Skeletal muscle tissue (tissue), 4 donors: ENCODE data around the gene MYORG. TPM values are rescaled to one million over a fixed set of nuclear protein-coding genes. Genes with fewer than 3 reads are reported as not detected.

ENCODE experiments used
- H3K27ac ChIP-seq: one replicate; pipeline ENCODE4 v1.7.0; 2013; ENCODE audit warnings: mild to moderate bottlenecking, low read depth, low read length, inconsistent platforms
- H3K27me3 ChIP-seq, 3 donors: one replicate each; pipeline ENCODE4 v1.7.0; 2013; ENCODE audit warnings: low read length in 3 of 3; ENCODE audit not compliant: control insufficient read depth in 3 of 3, insufficient read depth in 3 of 3
- H3K36me3 ChIP-seq, 3 donors: one replicate each; pipeline ENCODE4 v1.7.0; 2013; ENCODE audit warnings: low read length in 3 of 3; ENCODE audit not compliant: control insufficient read depth in 3 of 3, insufficient read depth in 3 of 3
- H3K4me1 ChIP-seq, 3 donors: one replicate each; pipeline ENCODE4 v1.7.0; 2013; ENCODE audit warnings: low read length in 3 of 3, mild to moderate bottlenecking in 3 of 3; ENCODE audit not compliant: control insufficient read depth in 3 of 3, insufficient read depth in 3 of 3
- H3K4me3 ChIP-seq, 3 donors: one replicate each; pipeline ENCODE4 v1.7.0; 2013; ENCODE audit warnings: low read length in 3 of 3
- H3K9ac ChIP-seq, 3 donors: one replicate each; pipeline ENCODE4 v1.7.0; 2013; ENCODE audit warnings: low read length in 3 of 3, mild to moderate bottlenecking in 3 of 3, moderate library complexity in 2 of 3, low read depth in 1 of 3
- H3K9me3 ChIP-seq, 3 donors: one replicate each; pipeline ENCODE4 v1.7.0; 2013; ENCODE audit warnings: low read length in 3 of 3; ENCODE audit not compliant: control insufficient read depth in 3 of 3
- total RNA-seq: library from RNA; depleted of rRNA; stranded (reverse); fragments of >200 nt; gene quantifications from one replicate; pipeline ENCODE4 v1.2.3, GENCODE V29; 2014
- donor health status: Osteomylitis.

MYORG gene
- total RNA-seq = 4.2 TPM

DNA sequence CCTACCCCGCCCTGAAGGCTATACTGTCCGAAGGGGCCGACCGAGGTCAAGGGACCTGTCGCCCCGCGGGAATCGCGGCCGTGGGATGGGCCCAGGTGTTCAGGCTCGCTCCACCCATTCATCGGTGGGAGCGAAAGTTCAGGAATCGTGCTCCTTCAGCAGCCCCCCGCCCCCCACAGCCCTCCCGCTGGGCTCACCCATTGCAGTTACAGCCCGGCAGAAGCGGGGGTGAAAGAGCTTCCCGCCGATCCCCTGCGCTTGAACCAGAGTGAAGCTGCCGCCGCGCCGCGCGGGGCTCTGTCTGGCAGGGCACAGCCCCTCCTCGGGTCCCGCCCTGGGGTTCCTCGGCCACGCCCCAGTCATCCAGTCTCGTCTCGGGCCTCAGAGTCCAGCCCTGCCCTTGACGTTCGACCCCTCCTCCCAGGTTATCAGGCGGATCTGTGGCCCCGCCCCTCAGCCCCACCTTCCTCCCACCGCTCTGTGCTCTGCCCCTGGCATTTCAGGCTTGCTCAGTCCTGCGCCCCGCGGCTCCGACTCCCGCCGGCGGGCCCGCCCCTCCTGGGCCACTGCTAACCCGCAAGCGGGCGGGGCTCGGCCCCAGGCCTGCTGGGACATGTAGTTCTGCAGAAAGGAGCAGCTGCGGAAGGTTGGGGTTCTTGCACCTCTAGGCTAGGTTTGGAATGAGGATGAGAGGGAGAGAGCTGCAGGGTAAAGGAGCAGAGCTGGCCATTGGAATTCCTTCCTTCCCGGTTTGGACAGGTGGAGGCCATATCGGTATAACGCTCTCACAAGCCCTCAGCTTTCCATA is at the start of gene MYORG:
MYORG (minus strand) TSS at position 303 of the 808 bp plus-strand sequence. CDS start 3,955 bp downstream, outside the sequence.
- Histone ChIP-seq H3K4me3 (peak within 1 kb of the TSS; percentile 80 to 88 (median 82)), H3K9me3 (no peaks in the 10 kb centered on the region), H3K27me3 (no peaks in the 10 kb centered on the region), H3K9ac (peak within 1 kb of the TSS; percentile 79 to 91 (median 81)), H3K27ac (peak within 1 kb of the TSS; percentile 87), H3K4me1 (peaks cover 52 to 65% (median 62%) of the 10 kb centered on the region in 3 donors), H3K36me3 (peaks cover 4 to 8% (median 8%) of the 10 kb centered on the region in 3 donors)

DNA sequence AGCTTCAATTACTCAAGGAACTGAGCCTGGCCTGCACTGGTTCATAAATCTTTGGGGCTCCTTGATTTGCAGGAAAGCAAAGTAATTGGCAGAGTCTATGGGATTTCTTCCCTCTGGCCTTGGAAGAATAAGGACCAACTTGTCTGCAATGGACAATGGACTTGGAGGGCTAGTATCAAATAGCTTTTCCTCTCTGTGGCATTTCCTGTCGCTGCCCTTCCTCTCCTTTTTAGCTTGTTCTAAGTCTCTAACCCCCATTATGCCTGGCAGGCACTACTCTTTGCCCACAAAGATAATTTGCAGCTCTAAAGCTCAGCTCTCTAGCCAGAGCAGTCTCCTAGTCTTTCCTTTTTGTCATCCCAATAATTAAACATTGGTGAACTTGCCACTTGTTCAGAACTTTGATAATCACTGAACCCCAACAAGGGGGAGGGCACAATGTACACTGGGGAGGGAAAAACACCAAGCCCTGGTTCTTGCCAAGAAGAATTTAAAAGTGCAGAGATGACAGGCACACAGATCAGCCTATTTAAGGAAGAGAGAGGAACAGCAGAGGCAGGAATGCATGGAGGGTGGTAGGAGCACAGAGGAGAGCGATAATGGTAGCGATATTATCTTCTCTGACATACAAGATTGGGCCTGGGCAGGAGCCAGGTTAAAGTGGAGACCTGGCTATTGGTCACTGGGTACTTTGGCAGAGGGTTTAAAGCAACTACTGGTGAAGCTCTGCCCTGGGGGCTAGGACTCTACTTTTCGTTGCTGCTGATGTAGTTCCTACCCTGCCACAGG is 43.2 kb upstream of the MYORG start:
- peaks cover 0 to 5% (median 5%) of the 10 kb centered on the region in 3 donors for H3K36me3 ChIP-seq
- no peak overlapping the region for H3K27ac ChIP-seq
- peaks cover 0 to 3% (median 0%) of the 10 kb centered on the region in 3 donors for H3K4me1 ChIP-seq
- H3K9ac ChIP-seq = no peak overlapping the region
- no peaks in the 10 kb centered on the region for H3K27me3 ChIP-seq
- no peaks in the 10 kb centered on the region for H3K9me3 ChIP-seq
- H3K4me3 ChIP-seq = no peak overlapping the region

DNA sequence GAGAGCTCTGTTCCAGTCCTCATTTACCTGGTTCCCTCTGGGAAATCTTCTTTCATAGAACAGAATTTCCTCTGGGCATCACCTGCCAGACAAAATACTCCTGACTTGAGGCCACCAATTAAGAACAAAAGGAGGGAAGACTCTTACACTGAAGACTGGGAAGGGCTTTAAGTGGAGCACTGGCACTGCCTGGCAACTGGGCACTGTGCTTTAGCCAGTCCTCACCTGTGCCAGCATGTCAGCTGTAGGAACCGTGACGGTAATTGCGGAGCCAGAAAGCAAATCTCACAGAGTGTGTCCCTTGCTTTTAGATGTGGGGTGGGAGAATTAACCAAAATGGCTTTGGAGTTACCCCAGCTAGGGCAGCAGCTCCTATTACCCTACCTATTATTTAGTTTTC is 41.0 kb upstream of the MYORG start:
- Histone ChIP-seq H3K36me3 (peaks cover 2 to 5% (median 5%) of the 10 kb centered on the region in 3 donors), H3K4me3 (no peak overlapping the region), H3K27me3 (no peaks in the 10 kb centered on the region), H3K9me3 (no peaks in the 10 kb centered on the region), H3K9ac (no peak overlapping the region), H3K4me1 (peaks cover 0 to 3% (median 0%) of the 10 kb centered on the region in 3 donors), H3K27ac (no peak overlapping the region)

DNA sequence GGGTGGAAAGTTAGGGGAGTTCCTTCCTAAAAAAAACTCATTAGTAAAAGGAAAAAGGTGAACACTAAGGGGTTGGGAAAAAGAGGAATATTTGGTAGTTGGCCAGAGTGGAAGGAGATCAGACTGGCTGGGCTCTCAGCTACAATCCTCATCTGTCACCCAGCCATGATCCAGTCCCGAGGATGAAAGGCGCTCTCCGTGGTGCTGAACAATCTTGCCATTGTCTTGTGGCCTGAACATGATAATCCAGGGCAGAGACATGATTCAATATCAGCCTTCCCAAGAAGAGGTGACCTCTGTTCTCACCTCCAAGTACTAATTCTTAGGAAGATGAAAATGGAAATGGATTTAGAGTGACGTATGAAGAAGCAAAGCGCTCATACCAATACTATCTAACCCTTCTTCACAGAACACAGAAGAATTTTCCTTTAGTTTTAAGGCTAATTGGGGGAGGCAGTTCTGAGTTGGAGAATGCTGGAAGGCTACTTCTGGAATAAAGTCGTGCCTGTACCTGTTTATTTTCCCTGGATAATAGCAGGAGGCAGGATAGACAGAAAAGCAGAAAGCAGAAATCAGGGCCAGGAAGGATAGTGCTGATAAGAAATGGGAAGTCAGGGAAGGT is 36.6 kb upstream of the MYORG start:
- Histone ChIP-seq H3K36me3 (peaks cover 0 to 2% (median 0%) of the 10 kb centered on the region in 3 donors), H3K27ac (no peak overlapping the region), H3K4me1 (no peaks in the 10 kb centered on the region), H3K9ac (no peak overlapping the region), H3K4me3 (no peak overlapping the region), H3K27me3 (no peaks in the 10 kb centered on the region), H3K9me3 (no peaks in the 10 kb centered on the region)

DNA sequence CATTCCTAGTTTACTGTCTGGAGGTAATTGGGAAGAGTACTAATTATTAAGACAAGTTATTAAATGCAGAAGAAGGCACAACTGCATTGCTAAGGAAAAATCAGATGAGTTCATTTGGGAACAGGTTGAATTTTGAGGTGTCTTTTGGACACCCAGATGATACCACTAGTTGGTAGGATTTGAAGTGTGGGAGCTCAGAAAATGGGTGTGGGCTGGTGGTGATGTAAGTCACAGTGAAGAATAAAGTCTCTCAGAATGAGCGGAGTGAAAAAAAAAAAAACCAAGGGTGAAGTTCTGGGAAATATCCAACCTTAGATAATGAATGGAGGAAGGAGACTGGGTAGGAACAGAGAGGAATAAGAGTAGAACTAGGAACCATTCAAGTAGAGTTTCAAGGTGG is 35.6 kb upstream of the MYORG start:
- Histone ChIP-seq H3K9ac (no peak overlapping the region), H3K4me3 (no peak overlapping the region), H3K4me1 (no peaks in the 10 kb centered on the region), H3K36me3 (peaks cover 0 to 2% (median 0%) of the 10 kb centered on the region in 3 donors), H3K27ac (no peak overlapping the region), H3K27me3 (no peaks in the 10 kb centered on the region), H3K9me3 (no peaks in the 10 kb centered on the region)

DNA sequence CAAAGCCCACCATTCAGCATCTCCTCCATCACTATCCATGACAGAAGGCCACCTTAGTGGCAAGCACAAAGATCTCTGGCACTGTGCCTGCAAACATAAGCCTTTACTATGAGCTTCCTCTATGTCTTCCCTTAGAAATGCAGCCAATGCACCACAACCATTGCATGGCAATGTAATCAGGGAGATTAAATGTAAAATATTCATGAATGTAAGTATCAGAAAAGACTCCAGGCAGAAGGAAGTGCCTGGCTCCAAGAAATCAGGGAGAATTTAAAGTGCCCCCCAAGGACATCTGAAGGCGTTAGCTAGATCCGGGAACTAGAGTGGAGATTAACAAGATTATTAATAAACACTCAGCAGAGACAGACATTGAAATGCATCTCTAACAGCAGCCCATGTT is 32.5 kb upstream of the MYORG start:
- Histone ChIP-seq H3K4me3 (no peak overlapping the region), H3K27ac (no peak overlapping the region), H3K9ac (no peak overlapping the region), H3K4me1 (no peaks in the 10 kb centered on the region), H3K9me3 (no peaks in the 10 kb centered on the region), H3K36me3 (peaks cover 3 to 15% (median 8%) of the 10 kb centered on the region in 3 donors), H3K27me3 (no peaks in the 10 kb centered on the region)

DNA sequence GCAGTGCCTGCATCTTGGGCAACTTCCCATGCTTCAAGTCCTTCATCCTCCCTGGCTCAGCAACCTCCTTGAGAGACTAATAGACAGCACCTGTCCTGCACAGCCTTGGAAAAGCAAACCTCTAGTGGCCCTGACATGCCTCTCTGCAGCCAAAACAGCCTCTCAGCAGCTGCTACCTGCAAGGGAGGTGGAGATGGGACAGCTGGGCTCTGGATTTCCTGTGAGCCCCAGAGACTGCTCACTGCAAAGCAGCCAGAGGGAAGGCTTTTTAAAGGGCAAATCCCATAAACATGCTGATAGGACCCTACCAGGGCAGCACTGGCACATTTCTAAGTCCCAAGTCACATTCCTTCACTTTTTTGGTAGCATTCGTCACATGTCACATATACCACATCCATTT is 31.5 kb upstream of the MYORG start:
- H3K36me3 ChIP-seq = peaks cover 3 to 13% (median 13%) of the 10 kb centered on the region in 3 donors
- H3K4me1 ChIP-seq = peaks cover 0 to 6% (median 5%) of the 10 kb centered on the region in 3 donors
- H3K9ac ChIP-seq = peak overlapping the region in 1 of 3 donors; percentile 45
- H3K27me3 ChIP-seq = no peaks in the 10 kb centered on the region
- H3K9me3 ChIP-seq = no peaks in the 10 kb centered on the region
- H3K27ac ChIP-seq = no peak overlapping the region
- H3K4me3 ChIP-seq = no peak overlapping the region

DNA sequence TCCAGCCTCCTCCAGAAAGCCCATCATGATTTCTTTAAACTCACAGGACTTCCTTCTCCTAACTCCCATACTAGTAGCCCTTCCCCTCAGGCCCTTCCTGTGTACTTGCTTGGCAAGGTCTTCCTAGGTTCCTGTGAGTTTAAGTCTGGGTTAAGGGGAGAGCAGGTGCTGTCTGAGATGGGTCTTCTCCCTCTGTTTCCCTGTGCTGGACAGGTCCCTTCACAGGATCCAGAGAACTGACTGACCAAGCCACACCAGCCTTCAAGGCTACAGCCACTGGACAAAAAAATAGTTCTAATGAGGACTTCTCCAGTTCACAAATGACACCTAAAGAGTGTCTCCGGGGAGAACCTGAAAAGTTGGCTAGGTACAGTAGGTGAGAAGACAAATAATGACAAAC is 29.5 kb upstream of the MYORG start:
- H3K27ac ChIP-seq = no peak overlapping the region
- no peak overlapping the region for H3K9ac ChIP-seq
- H3K4me1 ChIP-seq = peaks cover 0 to 6% (median 5%) of the 10 kb centered on the region in 3 donors
- H3K4me3 ChIP-seq = no peak overlapping the region
- peaks cover 20 to 32% (median 31%) of the 10 kb centered on the region in 3 donors for H3K36me3 ChIP-seq
- no peaks in the 10 kb centered on the region for H3K27me3 ChIP-seq
- no peaks in the 10 kb centered on the region for H3K9me3 ChIP-seq

DNA sequence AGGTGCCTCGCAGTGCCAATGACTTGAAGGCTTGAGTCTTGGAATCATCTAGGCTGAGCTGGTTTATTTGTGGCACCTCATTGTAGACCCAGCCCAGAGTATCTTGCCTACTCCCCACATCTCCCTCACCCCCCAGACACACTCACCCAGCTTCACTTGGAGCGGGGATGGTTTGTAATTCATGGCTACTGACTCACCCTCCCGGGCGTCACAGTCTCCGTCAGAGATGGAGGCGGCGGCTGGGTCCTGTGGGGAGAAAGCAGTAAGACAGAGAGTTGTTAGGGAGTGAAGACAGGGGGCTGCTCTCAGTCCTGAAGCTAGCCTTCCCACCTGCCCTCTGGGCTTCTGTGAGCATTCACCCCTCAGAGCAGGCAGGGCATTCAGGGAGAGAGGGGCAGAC is 29.0 kb upstream of the MYORG start:
- Histone ChIP-seq H3K4me3 (no peak overlapping the region), H3K9me3 (no peaks in the 10 kb centered on the region), H3K9ac (no peak overlapping the region), H3K36me3 (peaks cover 25 to 37% (median 35%) of the 10 kb centered on the region in 3 donors), H3K27me3 (no peaks in the 10 kb centered on the region), H3K4me1 (peaks cover 0 to 6% (median 5%) of the 10 kb centered on the region in 3 donors), H3K27ac (no peak overlapping the region)
